CD4-positive, alpha-beta T cell (primary cell): Measurements from ENCODE around the gene IGFBP5. TPM values are rescaled to one million over a fixed set of nuclear protein-coding genes. Genes with fewer than 3 reads are reported as not detected.

Experiments
- ATAC-seq: fragments of 200-7000 bp; cut with Tn5 transposase; one replicate; pipeline ENCODE4 v1.10.0; 2022; ENCODE audit warnings: mild to moderate bottlenecking; ENCODE audit not compliant: poor library complexity
- CTCF ChIA-PET: fragments of 350-600 bp; sonication (Branson Sonifier 250); formaldehyde crosslinking; loops from one replicate; lab custom pipeline; 2021; ENCODE audit warnings: antibody characterized with exemption, inconsistent platforms; lab: Charles Lee
- POLR2A ChIA-PET: fragments of 350-600 bp; sonication (Branson Sonifier 250); formaldehyde crosslinking; loops from one replicate; lab custom pipeline; 2021; ENCODE audit warnings: antibody characterized with exemption, inconsistent platforms; lab: Charles Lee
- DNase-seq, 14 experiments: peaks; one replicate each; pipeline ENCODE4 v3.0.0-alpha.2; 2013 to 2020; ENCODE audit warnings: mixed read lengths in 2 of 14
- H3K27ac ChIP-seq, 2 donors: one replicate each; pipeline versions ENCODE4 v1.5.1 to v1.7.0; 2013; ENCODE audit warnings: low read length in 2 of 2, low read depth in 1 of 2, mild to moderate bottlenecking in 1 of 2
- H3K27me3 ChIP-seq, 2 experiments: 1 replicate in 1 of 2; 2 replicates in 1 of 2; pipeline versions ENCODE4 v1.6.1 to v1.7.0; 2013; ENCODE audit warnings: low read length in 2 of 2, control low read depth in 1 of 2, mild to moderate bottlenecking in 1 of 2, moderate library complexity in 1 of 2; ENCODE audit not compliant: insufficient read depth in 2 of 2, control insufficient read depth in 1 of 2
- H3K36me3 ChIP-seq: one replicate; pipeline ENCODE4 v1.6.1; 2013; ENCODE audit warnings: low read length, control low read depth; ENCODE audit not compliant: insufficient read depth
- H3K4me1 ChIP-seq: one replicate; pipeline ENCODE4 v1.6.1; 2013; ENCODE audit warnings: low read length, control low read depth; ENCODE audit not compliant: insufficient read depth
- H3K4me3 ChIP-seq: one replicate; pipeline ENCODE4 v1.5.1; 2013; ENCODE audit warnings: mild to moderate bottlenecking, low read length, moderate library complexity
- H3K9me3 ChIP-seq, 2 experiments: 1 replicate in 1 of 2; 2 replicates in 1 of 2; pipeline versions ENCODE4 v1.6.1 to v1.7.0; 2013; ENCODE audit warnings: low read length in 2 of 2, mild to moderate bottlenecking in 2 of 2, control low read depth in 1 of 2, moderate library complexity in 1 of 2; ENCODE audit not compliant: control insufficient read depth in 1 of 2, insufficient read depth in 1 of 2
- H3K27ac Mint-ChIP-seq: one replicate; pipeline ENCODE4 v1.8.0; 2020; ENCODE audit warnings: mixed read lengths
- H3K27me3 Mint-ChIP-seq: one replicate; pipeline ENCODE4 v1.8.0; 2021; ENCODE audit warnings: mixed read lengths
- H3K36me3 Mint-ChIP-seq: one replicate; pipeline ENCODE4 v1.8.0; 2021; ENCODE audit warnings: low read depth, mixed read lengths
- H3K4me1 Mint-ChIP-seq: one replicate; pipeline ENCODE4 v1.8.0; 2021; ENCODE audit warnings: low read depth, mixed read lengths
- H3K4me3 Mint-ChIP-seq: one replicate; pipeline ENCODE4 v1.8.0; 2020; ENCODE audit warnings: mild to moderate bottlenecking, mixed read lengths
- H3K9me3 Mint-ChIP-seq: one replicate; pipeline ENCODE4 v1.8.0; 2020; ENCODE audit warnings: mixed read lengths
- CTCF ChIP-seq: fragments of 200-600 bp; IDR thresholded peaks from one replicate; pipeline ENCODE4 v1.8.0; 2022; ENCODE audit warnings: antibody characterized with exemption, mild to moderate bottlenecking
- intact Hi-C, 2 experiments: fragments of 100-400 bp; cut with DNase I in 1 of 2; cut with micrococcal nuclease in 1 of 2; formaldehyde crosslinking; loops; one replicate each; pipeline versions ENCODE4 v1.15.1 to v1.9.0; 2023 to 2025; cut with DNase I, micrococcal nuclease
- total RNA-seq, 174 experiments: library from RNA in 2 of 174; stranded (reverse) in 2 of 174; gene quantifications; one replicate each; pipeline ENCODE4 v1.2.3 and lab custom pipeline; 2021 to 2026

Gene IGFBP5
- total RNA-seq, 2 experiments from 2014 or later: not detected

GRCh38 chr2:216679658-216680024, 15.7 kb downstream of the IGFBP5 start:
- no peak overlapping the region for H3K4me3 Mint-ChIP-seq
- H3K4me1 Mint-ChIP-seq: no peaks in the 10 kb centered on the region
- CTCF ChIA-PET: no interaction called here
- Histone ChIP-seq H3K36me3 (no peaks in the 10 kb centered on the region), H3K27me3 (peaks cover 0 to 5% of the 10 kb centered on the region in 2 experiments), H3K9me3 (peaks cover 0 to 4% of the 10 kb centered on the region in 2 experiments), H3K4me1 (no peaks in the 10 kb centered on the region), H3K4me3 (no peak overlapping the region), H3K27ac (no peak overlapping the region)
- no peak overlapping the region for H3K27ac Mint-ChIP-seq
- H3K36me3 Mint-ChIP-seq: no peaks in the 10 kb centered on the region
- intact Hi-C loops: loop anchor here in 1 of 2 experiments (1.0 to 5.0 kb wide), 2 partner anchors 833 to 1033 kb away; no protein-coding TSS in a partner anchor
- POLR2A ChIA-PET: no interaction called here
- no peaks in the 10 kb centered on the region for H3K9me3 Mint-ChIP-seq
- ATAC-seq (no peak), DNase-seq (no peak)
- TF ChIP-seq CTCF: no peak
- H3K27me3 Mint-ChIP-seq: peaks cover 29% of the 10 kb centered on the region

GRCh38 chr2:216678813-216679657, 16.3 kb downstream of the IGFBP5 start:
- Histone ChIP-seq H3K4me1 (no peaks in the 10 kb centered on the region), H3K4me3 (no peak overlapping the region), H3K27me3 (peaks cover 0 to 5% of the 10 kb centered on the region in 2 experiments), H3K27ac (no peak overlapping the region), H3K36me3 (no peaks in the 10 kb centered on the region), H3K9me3 (peaks cover 0 to 4% of the 10 kb centered on the region in 2 experiments)
- no peak for TF ChIP-seq CTCF
- Mint-ChIP-seq H3K27ac (no peak overlapping the region), H3K36me3 (no peaks in the 10 kb centered on the region), H3K27me3 (peaks cover 22% of the 10 kb centered on the region), H3K4me1 (no peaks in the 10 kb centered on the region), H3K4me3 (no peak overlapping the region), H3K9me3 (no peaks in the 10 kb centered on the region)
- ATAC-seq (no peak), DNase-seq (no peak)
- ChIA-PET POLR2A (no interaction called here), CTCF (no interaction called here)
- intact Hi-C loops: loop anchor here in 1 of 2 experiments (1.0 kb wide), 1 partner anchor 1033 kb away; no protein-coding TSS in a partner anchor

- H3K4me1 ChIP-seq: no peaks in the 10 kb centered on the region
- no peaks in the 10 kb centered on the region for H3K27me3 ChIP-seq
- no peak for TF ChIP-seq CTCF
- Mint-ChIP-seq H3K27ac (no peak overlapping the region), H3K9me3 (no peaks in the 10 kb centered on the region), H3K4me3 (no peak overlapping the region), H3K36me3 (no peaks in the 10 kb centered on the region), H3K4me1 (no peaks in the 10 kb centered on the region), H3K27me3 (peaks cover 13% of the 10 kb centered on the region)
- no peak for DNase-seq
- CTCF ChIA-PET: no interaction called here
- ATAC-seq: no peak
- H3K36me3 ChIP-seq: no peaks in the 10 kb centered on the region
- H3K4me3 ChIP-seq: no peak overlapping the region
- intact Hi-C loops: no loop called here
- H3K27ac ChIP-seq: no peak overlapping the region
- POLR2A ChIA-PET: no interaction called here
- peaks cover 0 to 4% of the 10 kb centered on the region in 2 experiments for H3K9me3 ChIP-seq
These were observed 17.3 kb downstream of the IGFBP5 start for GRCh38 chr2:216678098-216678465.
